Measurements from ENCODE around the gene NR5A1. TPM values are rescaled to one million over a fixed set of nuclear protein-coding genes. Genes with fewer than 3 reads are reported as not detected.

Gene NR5A1
- total and polyA plus RNA-seq, 2 experiments from 2014 or later = 0.21 TPM; not detected in 1

- H3K4me3 ChIP-seq = no peak overlapping the region
- H2AFZ ChIP-seq = no peak overlapping the region
- peaks cover 20% of the 10 kb centered on the region for H3K4me1 Mint-ChIP-seq
- H3K9me3 Mint-ChIP-seq = no peaks in the 10 kb centered on the region; the same call in 2 of the 3 replicates
- H3K4me1 ChIP-seq (ENCODE audit: insufficient read depth) = peaks cover 8% of the 10 kb centered on the region; the same call in 1 of the 2 replicates
- no peaks in the 10 kb centered on the region; the same call in 1 of the 2 replicates for H4K20me1 ChIP-seq (replicated peaks; ENCODE audit: insufficient read depth)
- H3K36me3 ChIP-seq (ENCODE audit: insufficient read depth) = no peaks in the 10 kb centered on the region
- no peaks in the 10 kb centered on the region; the same call in 1 of the 2 replicates for H3K9me2 ChIP-seq (ENCODE audit: insufficient read depth)
- H3K4me3 Mint-ChIP-seq = no peak overlapping the region
- TF ChIP-seq ZNF331 (CRISPR knock-in tag; IDR thresholded peaks at IDR 0.05; ENCODE audit: low read depth) = no peak
- TF ChIP-seq ZNF114 (CRISPR knock-in tag; IDR thresholded peaks at IDR 0.05) = no peak
- TF ChIP-seq, protein P1, sequence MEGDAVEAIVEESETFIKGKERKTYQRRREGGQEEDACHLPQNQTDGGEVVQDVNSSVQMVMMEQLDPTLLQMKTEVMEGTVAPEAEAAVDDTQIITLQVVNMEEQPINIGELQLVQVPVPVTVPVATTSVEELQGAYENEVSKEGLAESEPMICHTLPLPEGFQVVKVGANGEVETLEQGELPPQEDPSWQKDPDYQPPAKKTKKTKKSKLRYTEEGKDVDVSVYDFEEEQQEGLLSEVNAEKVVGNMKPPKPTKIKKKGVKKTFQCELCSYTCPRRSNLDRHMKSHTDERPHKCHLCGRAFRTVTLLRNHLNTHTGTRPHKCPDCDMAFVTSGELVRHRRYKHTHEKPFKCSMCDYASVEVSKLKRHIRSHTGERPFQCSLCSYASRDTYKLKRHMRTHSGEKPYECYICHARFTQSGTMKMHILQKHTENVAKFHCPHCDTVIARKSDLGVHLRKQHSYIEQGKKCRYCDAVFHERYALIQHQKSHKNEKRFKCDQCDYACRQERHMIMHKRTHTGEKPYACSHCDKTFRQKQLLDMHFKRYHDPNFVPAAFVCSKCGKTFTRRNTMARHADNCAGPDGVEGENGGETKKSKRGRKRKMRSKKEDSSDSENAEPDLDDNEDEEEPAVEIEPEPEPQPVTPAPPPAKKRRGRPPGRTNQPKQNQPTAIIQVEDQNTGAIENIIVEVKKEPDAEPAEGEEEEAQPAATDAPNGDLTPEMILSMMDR (conservative IDR thresholded peaks at IDR 0.05; ENCODE audit: low read depth in 2 of 2) = no peak
- TF ChIP-seq NANOG (IDR thresholded peaks at IDR 0.05; ENCODE audit: borderline replicate concordance) = no peak
- TF ChIP-seq EZH2 (IDR thresholded peaks at IDR 0.05; ENCODE audit: low read depth, unreplicated experiment) = no peak
- no peak for TF ChIP-seq CREB1 (CRISPR knock-in tag; IDR thresholded peaks at IDR 0.05; ENCODE audit: low read depth)
- TF ChIP-seq, protein P2, sequence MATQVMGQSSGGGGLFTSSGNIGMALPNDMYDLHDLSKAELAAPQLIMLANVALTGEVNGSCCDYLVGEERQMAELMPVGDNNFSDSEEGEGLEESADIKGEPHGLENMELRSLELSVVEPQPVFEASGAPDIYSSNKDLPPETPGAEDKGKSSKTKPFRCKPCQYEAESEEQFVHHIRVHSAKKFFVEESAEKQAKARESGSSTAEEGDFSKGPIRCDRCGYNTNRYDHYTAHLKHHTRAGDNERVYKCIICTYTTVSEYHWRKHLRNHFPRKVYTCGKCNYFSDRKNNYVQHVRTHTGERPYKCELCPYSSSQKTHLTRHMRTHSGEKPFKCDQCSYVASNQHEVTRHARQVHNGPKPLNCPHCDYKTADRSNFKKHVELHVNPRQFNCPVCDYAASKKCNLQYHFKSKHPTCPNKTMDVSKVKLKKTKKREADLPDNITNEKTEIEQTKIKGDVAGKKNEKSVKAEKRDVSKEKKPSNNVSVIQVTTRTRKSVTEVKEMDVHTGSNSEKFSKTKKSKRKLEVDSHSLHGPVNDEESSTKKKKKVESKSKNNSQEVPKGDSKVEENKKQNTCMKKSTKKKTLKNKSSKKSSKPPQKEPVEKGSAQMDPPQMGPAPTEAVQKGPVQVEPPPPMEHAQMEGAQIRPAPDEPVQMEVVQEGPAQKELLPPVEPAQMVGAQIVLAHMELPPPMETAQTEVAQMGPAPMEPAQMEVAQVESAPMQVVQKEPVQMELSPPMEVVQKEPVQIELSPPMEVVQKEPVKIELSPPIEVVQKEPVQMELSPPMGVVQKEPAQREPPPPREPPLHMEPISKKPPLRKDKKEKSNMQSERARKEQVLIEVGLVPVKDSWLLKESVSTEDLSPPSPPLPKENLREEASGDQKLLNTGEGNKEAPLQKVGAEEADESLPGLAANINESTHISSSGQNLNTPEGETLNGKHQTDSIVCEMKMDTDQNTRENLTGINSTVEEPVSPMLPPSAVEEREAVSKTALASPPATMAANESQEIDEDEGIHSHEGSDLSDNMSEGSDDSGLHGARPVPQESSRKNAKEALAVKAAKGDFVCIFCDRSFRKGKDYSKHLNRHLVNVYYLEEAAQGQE (IDR thresholded peaks at IDR 0.05; ENCODE audit: unreplicated experiment) = no peak
- TF ChIP-seq ZNF462 (CRISPR knock-in tag; IDR thresholded peaks at IDR 0.05) = no peak
- TF ChIP-seq JUNB (IDR thresholded peaks at IDR 0.05; ENCODE audit: unreplicated experiment) = no peak
- TF ChIP-seq STAT1 (IDR thresholded peaks at IDR 0.05; ENCODE audit: unreplicated experiment) = no peak
- no peak for TF ChIP-seq ETS1 (IDR thresholded peaks at IDR 0.05)
- TF ChIP-seq EZH2phosphoT487 (IDR thresholded peaks at IDR 0.05; ENCODE audit: unreplicated experiment) = no peak
- TF ChIP-seq POLR2AphosphoS5 (IDR thresholded peaks at IDR 0.05; ENCODE audit: low read depth) = no peak
- peaks cover 36% of the 10 kb centered on the region for H3K27me3 Mint-ChIP-seq (ENCODE audit: insufficient read depth, low read depth, poor library complexity)
- H3K36me3 Mint-ChIP-seq (ENCODE audit: low read depth) = peaks cover 11% of the 10 kb centered on the region
- H3F3A ChIP-seq (replicated peaks; ENCODE audit: low read depth) = no peaks in the 10 kb centered on the region
- H3K79me2 ChIP-seq (replicated peaks; ENCODE audit: insufficient read depth) = no peaks in the 10 kb centered on the region
- no peak overlapping the region for H3K27ac ChIP-seq (ENCODE audit: low read depth)
- no peaks in the 10 kb centered on the region for H3K27me3 ChIP-seq (ENCODE audit: insufficient read depth)
- no peak overlapping the region for H3K4me2 ChIP-seq
- ATAC-seq (no peak), DNase-seq (ENCODE audit: low spot score) (no peak)
- H3K27ac Mint-ChIP-seq = no peak overlapping the region
Observed at GRCh38 chr9:124514125-124514524, 6.9 kb upstream of the NR5A1 start.

All from GM23338 (cell line).